Measurements from ENCODE around the gene POLD3.

DNA sequence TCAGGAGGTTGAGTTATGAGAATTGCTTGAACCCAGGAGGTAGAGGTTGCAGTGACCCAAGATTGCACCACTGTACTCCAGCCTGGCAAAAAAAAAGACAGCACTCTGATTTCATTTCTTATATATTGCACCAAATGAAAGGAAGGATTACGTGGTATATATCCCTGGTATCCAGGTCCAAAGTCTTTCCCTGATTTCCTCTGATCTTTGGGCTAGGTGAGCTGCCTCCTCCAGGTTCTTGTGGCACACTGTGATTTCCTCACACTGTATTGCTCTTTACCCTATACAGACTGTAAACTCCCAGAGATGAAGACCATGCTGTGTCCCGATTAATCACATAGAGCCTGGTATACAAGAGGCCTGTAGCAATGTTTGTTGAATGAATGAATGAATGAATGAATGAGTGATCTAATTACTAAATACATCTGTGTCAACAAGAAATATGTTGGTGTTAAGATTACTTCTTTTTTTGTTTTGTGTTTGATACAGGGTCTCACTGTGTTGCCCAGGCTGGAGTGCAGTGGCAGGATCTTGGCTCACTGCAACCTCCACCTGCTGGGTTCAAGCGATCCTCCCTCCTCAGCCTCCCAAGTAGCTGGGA is 9.3 kb upstream of the POLD3 start:
- TF ChIP-seq, protein P1, sequence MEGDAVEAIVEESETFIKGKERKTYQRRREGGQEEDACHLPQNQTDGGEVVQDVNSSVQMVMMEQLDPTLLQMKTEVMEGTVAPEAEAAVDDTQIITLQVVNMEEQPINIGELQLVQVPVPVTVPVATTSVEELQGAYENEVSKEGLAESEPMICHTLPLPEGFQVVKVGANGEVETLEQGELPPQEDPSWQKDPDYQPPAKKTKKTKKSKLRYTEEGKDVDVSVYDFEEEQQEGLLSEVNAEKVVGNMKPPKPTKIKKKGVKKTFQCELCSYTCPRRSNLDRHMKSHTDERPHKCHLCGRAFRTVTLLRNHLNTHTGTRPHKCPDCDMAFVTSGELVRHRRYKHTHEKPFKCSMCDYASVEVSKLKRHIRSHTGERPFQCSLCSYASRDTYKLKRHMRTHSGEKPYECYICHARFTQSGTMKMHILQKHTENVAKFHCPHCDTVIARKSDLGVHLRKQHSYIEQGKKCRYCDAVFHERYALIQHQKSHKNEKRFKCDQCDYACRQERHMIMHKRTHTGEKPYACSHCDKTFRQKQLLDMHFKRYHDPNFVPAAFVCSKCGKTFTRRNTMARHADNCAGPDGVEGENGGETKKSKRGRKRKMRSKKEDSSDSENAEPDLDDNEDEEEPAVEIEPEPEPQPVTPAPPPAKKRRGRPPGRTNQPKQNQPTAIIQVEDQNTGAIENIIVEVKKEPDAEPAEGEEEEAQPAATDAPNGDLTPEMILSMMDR (IDR thresholded peaks at IDR 0.05; ENCODE audit: borderline replicate concordance, extremely low read depth, low read length, poor library complexity, severe bottlenecking): no peak
- no peak for TF ChIP-seq EZH2 (IDR thresholded peaks at IDR 0.05; ENCODE audit: borderline replicate concordance, low read depth, low read length, severe bottlenecking)

All from DND-41 (cell line).